Neural progenitor cell (in vitro differentiated cells): Measurements from ENCODE around the gene FAM124A. TPM values are rescaled to one million over a fixed set of nuclear protein-coding genes. Genes with fewer than 3 reads are reported as not detected.

Source experiments
- DNase-seq: peaks from one replicate; pipeline ENCODE4 v3.0.0-alpha.2; 2016; ENCODE audit warnings: low spot score
- H2AFZ ChIP-seq: fragments of 200-600 bp; sonication (generic); replicated peaks from 2 replicates; pipeline ENCODE4 v1.6.1; 2016; ENCODE audit warnings: antibody characterized with exemption
- H3F3A ChIP-seq: fragments of 200-600 bp; sonication (generic); 2 replicates; pipeline ENCODE4 v1.6.1; 2016; ENCODE audit warnings: antibody characterized with exemption, low read depth
- H3K27ac ChIP-seq: fragments of 200-600 bp; sonication (generic); 2 replicates; pipeline ENCODE4 v1.5.1; 2016; ENCODE audit warnings: mild to moderate bottlenecking
- H3K27me3 ChIP-seq: fragments of 200-600 bp; sonication (generic); 2 replicates; pipeline ENCODE4 v1.6.1; 2016; ENCODE audit warnings: mild to moderate bottlenecking, moderate library complexity
- H3K36me3 ChIP-seq: fragments of 200-600 bp; sonication (generic); 2 replicates; pipeline ENCODE4 v1.5.1; 2016
- H3K4me1 ChIP-seq: fragments of 200-600 bp; sonication (generic); 2 replicates; pipeline ENCODE4 v1.6.1; 2016; ENCODE audit warnings: mixed run types
- H3K4me2 ChIP-seq: fragments of 200-600 bp; sonication (generic); 2 replicates; pipeline ENCODE4 v1.6.1; 2016
- H3K4me3 ChIP-seq: fragments of 200-600 bp; sonication (generic); 2 replicates; pipeline ENCODE4 v1.5.1; 2016
- H3K79me2 ChIP-seq: fragments of 200-600 bp; sonication (generic); 2 replicates; pipeline ENCODE4 v1.6.1; 2016; ENCODE audit warnings: low read depth
- H3K9ac ChIP-seq: fragments of 200-600 bp; sonication (generic); 2 replicates; pipeline ENCODE4 v1.6.1; 2016
- H3K9me3 ChIP-seq: fragments of 200-600 bp; sonication (generic); 2 replicates; pipeline ENCODE4 v1.5.1; 2016; ENCODE audit warnings: low read depth
- H4K20me1 ChIP-seq: fragments of 200-600 bp; sonication (generic); 2 replicates; pipeline ENCODE4 v1.6.1; 2016; ENCODE audit warnings: low read depth
- H3K27ac Mint-ChIP-seq: 3 replicates; pipeline ENCODE4 v1.8.0; 2021; ENCODE audit warnings: mixed read lengths
- H3K27me3 Mint-ChIP-seq: 2 replicates; pipeline ENCODE4 v1.8.0; 2022; ENCODE audit warnings: low read depth, mild to moderate bottlenecking, inconsistent platforms, moderate library complexity, mixed read lengths; ENCODE audit not compliant: insufficient read depth
- H3K36me3 Mint-ChIP-seq: 3 replicates; pipeline ENCODE4 v1.8.0; 2021; ENCODE audit warnings: mixed read lengths
- H3K4me1 Mint-ChIP-seq: 3 replicates; pipeline ENCODE4 v1.8.0; 2021; ENCODE audit warnings: mixed read lengths
- H3K4me3 Mint-ChIP-seq: 3 replicates; pipeline ENCODE4 v1.8.0; 2021; ENCODE audit warnings: mild to moderate bottlenecking, moderate library complexity, mixed read lengths
- H3K9me3 Mint-ChIP-seq: 3 replicates; pipeline ENCODE4 v1.8.0; 2020; ENCODE audit warnings: mixed read lengths
- EZH2 ChIP-seq: fragments of 200-600 bp; sonication (generic); IDR thresholded peaks from 2 replicates; pipeline ENCODE4 v1.6.1; 2017; ENCODE audit warnings: antibody characterized with exemption, mild to moderate bottlenecking, moderate library complexity
- EZH2phosphoT487 ChIP-seq: fragments of 200-600 bp; sonication (generic); IDR thresholded peaks from 2 replicates; pipeline ENCODE4 v1.6.1; 2017; ENCODE audit warnings: antibody characterized with exemption
- total RNA-seq: library from RNA; depleted of rRNA; stranded (reverse); fragments of >200 nt; gene quantifications from 2 replicates; pipeline ENCODE4 v1.2.3, GENCODE V29; 2015; ENCODE audit warnings: low replicate concordance
- TF ChIP-seq, protein P1 (sequence below): fragments of 200-600 bp; sonication (generic); IDR thresholded peaks from 2 replicates; pipeline ENCODE4 v1.5.1; 2017; ENCODE audit warnings: antibody characterized with exemption, mild to moderate bottlenecking

FAM124A gene
- total RNA-seq, 1 donor from 2014 or later = 22.6 TPM

DNA sequence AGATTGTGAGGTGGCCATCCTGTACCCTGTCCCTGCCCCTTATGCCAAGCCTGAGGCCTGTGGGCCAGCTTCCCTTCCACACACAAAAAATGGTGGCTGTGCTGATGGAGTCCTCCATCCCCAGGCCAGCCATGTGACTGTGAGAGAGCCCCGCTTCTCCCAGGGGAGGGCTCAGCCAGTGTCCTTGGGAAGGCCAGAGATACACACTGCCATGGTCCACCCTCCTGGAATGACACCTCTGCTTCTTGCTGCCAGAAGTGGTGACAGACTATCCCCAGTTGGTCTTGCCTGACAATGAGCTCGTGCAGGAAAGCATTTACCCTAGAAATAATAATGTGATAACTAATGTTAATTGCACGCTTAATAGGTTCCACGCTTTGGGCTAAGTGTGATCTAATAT, 38.0 kb downstream of the FAM124A start:
- Mint-ChIP-seq H3K4me3 (no peak overlapping the region), H3K27me3 (no peaks in the 10 kb centered on the region), H3K27ac (no peak overlapping the region), H3K36me3 (peaks cover 19% of the 10 kb centered on the region), H3K4me1 (peaks cover 30% of the 10 kb centered on the region), H3K9me3 (no peaks in the 10 kb centered on the region)
- H3K9me3 ChIP-seq = no peaks in the 10 kb centered on the region
- no peaks in the 10 kb centered on the region for H3K27me3 ChIP-seq
- DNase-seq = no peak
- no peak for TF ChIP-seq EZH2
- TF ChIP-seq, protein P1, sequence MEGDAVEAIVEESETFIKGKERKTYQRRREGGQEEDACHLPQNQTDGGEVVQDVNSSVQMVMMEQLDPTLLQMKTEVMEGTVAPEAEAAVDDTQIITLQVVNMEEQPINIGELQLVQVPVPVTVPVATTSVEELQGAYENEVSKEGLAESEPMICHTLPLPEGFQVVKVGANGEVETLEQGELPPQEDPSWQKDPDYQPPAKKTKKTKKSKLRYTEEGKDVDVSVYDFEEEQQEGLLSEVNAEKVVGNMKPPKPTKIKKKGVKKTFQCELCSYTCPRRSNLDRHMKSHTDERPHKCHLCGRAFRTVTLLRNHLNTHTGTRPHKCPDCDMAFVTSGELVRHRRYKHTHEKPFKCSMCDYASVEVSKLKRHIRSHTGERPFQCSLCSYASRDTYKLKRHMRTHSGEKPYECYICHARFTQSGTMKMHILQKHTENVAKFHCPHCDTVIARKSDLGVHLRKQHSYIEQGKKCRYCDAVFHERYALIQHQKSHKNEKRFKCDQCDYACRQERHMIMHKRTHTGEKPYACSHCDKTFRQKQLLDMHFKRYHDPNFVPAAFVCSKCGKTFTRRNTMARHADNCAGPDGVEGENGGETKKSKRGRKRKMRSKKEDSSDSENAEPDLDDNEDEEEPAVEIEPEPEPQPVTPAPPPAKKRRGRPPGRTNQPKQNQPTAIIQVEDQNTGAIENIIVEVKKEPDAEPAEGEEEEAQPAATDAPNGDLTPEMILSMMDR = no peak
- TF ChIP-seq EZH2phosphoT487 = no peak
- H3K36me3 ChIP-seq = peaks cover 7% of the 10 kb centered on the region
- H3K4me3 ChIP-seq = no peak overlapping the region
- H3K4me2 ChIP-seq = no peak overlapping the region
- peaks cover 37% of the 10 kb centered on the region for H3K4me1 ChIP-seq
- peaks cover 22% of the 10 kb centered on the region for H3F3A ChIP-seq
- peaks cover 60% of the 10 kb centered on the region for H3K79me2 ChIP-seq
- H3K27ac ChIP-seq = peak overlapping the region; percentile 9
- H3K9ac ChIP-seq = no peak overlapping the region
- no peak overlapping the region for H2AFZ ChIP-seq
- peaks cover 35% of the 10 kb centered on the region for H4K20me1 ChIP-seq

DNA sequence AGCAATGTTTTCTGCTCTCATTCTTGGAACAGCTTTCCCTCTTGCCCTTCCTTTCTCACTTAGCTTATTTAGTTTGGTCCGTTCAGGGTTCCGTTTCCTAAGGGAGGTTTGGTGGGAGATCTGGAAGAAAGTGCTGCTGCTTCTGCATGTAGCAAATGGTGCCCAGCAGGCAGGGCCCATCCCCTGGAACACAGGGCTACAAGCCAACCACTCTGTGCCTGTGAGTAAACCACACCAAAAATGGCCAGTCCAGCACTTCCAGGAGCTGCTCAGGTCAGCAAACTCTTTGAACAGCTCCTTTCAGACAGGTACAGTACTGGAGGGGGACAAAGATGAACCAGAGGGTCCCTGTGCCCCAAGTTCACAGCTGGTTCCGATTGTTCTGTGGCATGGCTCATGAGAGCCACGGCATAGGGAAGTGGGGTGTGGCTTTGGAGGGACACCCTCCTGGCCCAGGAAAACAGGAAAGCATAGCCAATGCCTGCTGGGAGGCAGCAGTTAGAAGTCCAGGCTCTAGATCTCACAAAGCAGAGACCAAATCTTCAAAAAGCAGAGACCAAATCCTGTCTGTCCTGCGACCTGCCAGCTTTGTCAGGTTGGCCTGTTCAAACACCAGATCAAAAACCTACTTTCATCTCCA, 39.5 kb downstream of the FAM124A start:
- Mint-ChIP-seq H3K27me3 (no peaks in the 10 kb centered on the region), H3K36me3 (peaks cover 19% of the 10 kb centered on the region), H3K9me3 (no peaks in the 10 kb centered on the region), H3K4me3 (no peak overlapping the region), H3K4me1 (peaks cover 26% of the 10 kb centered on the region), H3K27ac (no peak overlapping the region)
- no peak overlapping the region for H2AFZ ChIP-seq
- H3K4me1 ChIP-seq = peaks cover 26% of the 10 kb centered on the region
- DNase-seq = no peak
- TF ChIP-seq EZH2phosphoT487 (no peak), EZH2 (no peak)
- TF ChIP-seq, protein P1 = no peak
- H3K9me3 ChIP-seq = no peaks in the 10 kb centered on the region
- H3F3A ChIP-seq = peaks cover 17% of the 10 kb centered on the region
- H3K36me3 ChIP-seq = peaks cover 7% of the 10 kb centered on the region
- H3K27me3 ChIP-seq = no peaks in the 10 kb centered on the region
- H4K20me1 ChIP-seq = peaks cover 33% of the 10 kb centered on the region
- no peak overlapping the region for H3K9ac ChIP-seq
- peaks cover 49% of the 10 kb centered on the region for H3K79me2 ChIP-seq
- peak overlapping the region; percentile 38 for H3K4me2 ChIP-seq
- no peak overlapping the region for H3K4me3 ChIP-seq
- H3K27ac ChIP-seq = peak overlapping the region; percentile 86

DNA sequence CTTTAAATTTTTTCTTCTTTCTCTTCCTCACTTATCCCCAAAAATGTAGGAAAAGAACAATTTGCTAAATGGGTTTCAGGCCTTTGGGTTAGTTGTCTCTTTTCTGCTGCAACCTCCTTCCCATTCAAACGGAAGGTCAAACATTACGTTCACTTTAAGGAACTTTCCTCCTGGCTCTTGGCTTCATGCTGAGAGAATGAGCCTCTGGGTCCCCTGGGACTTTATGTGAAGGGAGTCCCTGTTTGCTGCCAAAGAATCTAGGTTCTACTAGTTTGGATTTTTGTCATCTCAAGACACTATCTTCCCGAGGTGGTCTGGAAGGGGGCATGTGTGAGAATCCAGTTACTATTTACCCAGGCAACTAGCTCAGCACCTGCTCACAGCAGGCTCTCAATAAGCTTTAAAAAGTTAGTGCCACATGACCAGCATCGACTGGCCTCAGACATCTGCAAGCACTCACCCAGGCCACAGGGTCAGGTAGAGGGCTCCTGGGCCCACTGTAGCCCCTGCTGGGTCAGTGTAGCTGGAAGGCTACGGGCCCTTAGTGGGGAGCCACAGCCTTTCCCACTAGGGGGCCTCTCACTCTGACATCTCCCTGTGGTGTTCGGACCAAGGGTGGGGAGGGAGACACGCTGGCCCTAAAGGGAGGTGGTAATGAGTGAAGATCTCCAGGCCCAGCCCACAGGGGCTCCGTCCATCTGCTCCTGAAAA, 40.5 kb downstream of the FAM124A start:
- peaks cover 27% of the 10 kb centered on the region for H3K4me1 ChIP-seq
- peak overlapping the region; percentile 37 for H3K27ac Mint-ChIP-seq
- H3K9me3 ChIP-seq = no peaks in the 10 kb centered on the region
- H3K4me3 ChIP-seq = no peak overlapping the region
- no peak overlapping the region for H3K4me3 Mint-ChIP-seq
- H3K9me3 Mint-ChIP-seq = no peaks in the 10 kb centered on the region
- H3K4me2 ChIP-seq = peak overlapping the region; percentile 38
- no peaks in the 10 kb centered on the region for H3K27me3 Mint-ChIP-seq
- H3K27me3 ChIP-seq = no peaks in the 10 kb centered on the region
- H3K27ac ChIP-seq = peak overlapping the region; percentile 86
- H3K36me3 ChIP-seq = peaks cover 4% of the 10 kb centered on the region
- peaks cover 44% of the 10 kb centered on the region for H3K79me2 ChIP-seq
- H3K9ac ChIP-seq = no peak overlapping the region
- no peak overlapping the region for H2AFZ ChIP-seq
- H3K4me1 Mint-ChIP-seq = peaks cover 26% of the 10 kb centered on the region
- peak; percentile 55 for DNase-seq
- H3F3A ChIP-seq = peaks cover 12% of the 10 kb centered on the region
- H3K36me3 Mint-ChIP-seq = peaks cover 12% of the 10 kb centered on the region
- H4K20me1 ChIP-seq = peaks cover 41% of the 10 kb centered on the region
- no peak for TF ChIP-seq EZH2
- TF ChIP-seq, protein P1 = no peak
- no peak for TF ChIP-seq EZH2phosphoT487
